Endothelial cell (in vitro differentiated cells): Measurements from ENCODE around the gene SMIM35. TPM values are rescaled to one million over a fixed set of nuclear protein-coding genes. Genes with fewer than 3 reads are reported as not detected.
"Not testable (repeated sequence)": the region's sequence is repeated elsewhere in the genome, so short reads cannot be mapped to it uniquely, and the experiment has no call there.

Experiments used
- DNase-seq: peaks from one replicate; pipeline ENCODE4 v3.0.0; 2021; ENCODE audit warnings: low spot score
- H3K27ac Mint-ChIP-seq: one replicate; pipeline ENCODE4 v1.8.0; 2021; ENCODE audit warnings: mixed read lengths, inconsistent platforms; ENCODE audit not compliant: unreplicated experiment
- H3K27me3 Mint-ChIP-seq: one replicate; pipeline ENCODE4 v1.8.0; 2021; ENCODE audit warnings: mild to moderate bottlenecking, moderate library complexity, mixed read lengths, inconsistent platforms; ENCODE audit not compliant: unreplicated experiment
- H3K36me3 Mint-ChIP-seq: one replicate; pipeline ENCODE4 v1.8.0; 2021; ENCODE audit warnings: mild to moderate bottlenecking, low read depth, mixed read lengths, inconsistent platforms; ENCODE audit not compliant: unreplicated experiment
- H3K4me1 Mint-ChIP-seq: one replicate; pipeline ENCODE4 v1.8.0; 2021; ENCODE audit warnings: mild to moderate bottlenecking, mixed read lengths, inconsistent platforms; ENCODE audit not compliant: unreplicated experiment
- H3K4me3 Mint-ChIP-seq: one replicate; pipeline ENCODE4 v1.8.0; 2021; ENCODE audit warnings: mild to moderate bottlenecking, mixed read lengths, inconsistent platforms; ENCODE audit not compliant: unreplicated experiment
- H3K9me3 Mint-ChIP-seq: one replicate; pipeline ENCODE4 v1.8.0; 2021; ENCODE audit warnings: mixed read lengths, inconsistent platforms; ENCODE audit not compliant: unreplicated experiment
- total RNA-seq: library from RNA; stranded (reverse); fragmentation: NEBNext Ultra II Directional; extraction: Animal tissue kit (Norgen Biotek cat#: 25700); gene quantifications from one replicate; pipeline ENCODE4 v1.2.1, GENCODE V29; 2021; ENCODE audit not compliant: unreplicated experiment
- TF ChIP-seq, protein P1 (sequence below): fragments of 200-600 bp; sonication (generic); IDR thresholded peaks from one replicate; pipeline ENCODE4 v1.5.0; 2021; ENCODE audit warnings: antibody characterized with exemption; ENCODE audit not compliant: unreplicated experiment

Gene SMIM35
- total RNA-seq, 1 donor from 2014 or later = not detected

GRCh38 chr11:117978991-117979390 is 107.8 kb downstream of the SMIM35 start:
- peaks cover 19% of the 10 kb centered on the region for H3K4me1 Mint-ChIP-seq
- no peaks in the 10 kb centered on the region for H3K9me3 Mint-ChIP-seq
- TF ChIP-seq, protein P1, sequence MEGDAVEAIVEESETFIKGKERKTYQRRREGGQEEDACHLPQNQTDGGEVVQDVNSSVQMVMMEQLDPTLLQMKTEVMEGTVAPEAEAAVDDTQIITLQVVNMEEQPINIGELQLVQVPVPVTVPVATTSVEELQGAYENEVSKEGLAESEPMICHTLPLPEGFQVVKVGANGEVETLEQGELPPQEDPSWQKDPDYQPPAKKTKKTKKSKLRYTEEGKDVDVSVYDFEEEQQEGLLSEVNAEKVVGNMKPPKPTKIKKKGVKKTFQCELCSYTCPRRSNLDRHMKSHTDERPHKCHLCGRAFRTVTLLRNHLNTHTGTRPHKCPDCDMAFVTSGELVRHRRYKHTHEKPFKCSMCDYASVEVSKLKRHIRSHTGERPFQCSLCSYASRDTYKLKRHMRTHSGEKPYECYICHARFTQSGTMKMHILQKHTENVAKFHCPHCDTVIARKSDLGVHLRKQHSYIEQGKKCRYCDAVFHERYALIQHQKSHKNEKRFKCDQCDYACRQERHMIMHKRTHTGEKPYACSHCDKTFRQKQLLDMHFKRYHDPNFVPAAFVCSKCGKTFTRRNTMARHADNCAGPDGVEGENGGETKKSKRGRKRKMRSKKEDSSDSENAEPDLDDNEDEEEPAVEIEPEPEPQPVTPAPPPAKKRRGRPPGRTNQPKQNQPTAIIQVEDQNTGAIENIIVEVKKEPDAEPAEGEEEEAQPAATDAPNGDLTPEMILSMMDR = no peak
- no peak for DNase-seq
- H3K4me3 Mint-ChIP-seq = no peak overlapping the region
- H3K36me3 Mint-ChIP-seq = no peaks in the 10 kb centered on the region
- no peak overlapping the region for H3K27ac Mint-ChIP-seq
- peaks cover 1% of the 10 kb centered on the region for H3K27me3 Mint-ChIP-seq

GRCh38 chr11:117978291-117978910 is 108.4 kb downstream of the SMIM35 start:
- H3K27me3 Mint-ChIP-seq, H3K9me3 Mint-ChIP-seq, H3K36me3 Mint-ChIP-seq, H3K4me3 Mint-ChIP-seq, H3K27ac Mint-ChIP-seq, DNase-seq: not testable (repeated sequence)
- peaks cover 22% of the 10 kb centered on the region for H3K4me1 Mint-ChIP-seq

- H3K9me3 Mint-ChIP-seq, DNase-seq, H3K27me3 Mint-ChIP-seq, H3K4me3 Mint-ChIP-seq, H3K36me3 Mint-ChIP-seq, H3K27ac Mint-ChIP-seq: not testable (repeated sequence)
- H3K4me1 Mint-ChIP-seq = peaks cover 29% of the 10 kb centered on the region
Measured at GRCh38 chr11:117977612-117978264, 109.0 kb downstream of the SMIM35 start.

DNA sequence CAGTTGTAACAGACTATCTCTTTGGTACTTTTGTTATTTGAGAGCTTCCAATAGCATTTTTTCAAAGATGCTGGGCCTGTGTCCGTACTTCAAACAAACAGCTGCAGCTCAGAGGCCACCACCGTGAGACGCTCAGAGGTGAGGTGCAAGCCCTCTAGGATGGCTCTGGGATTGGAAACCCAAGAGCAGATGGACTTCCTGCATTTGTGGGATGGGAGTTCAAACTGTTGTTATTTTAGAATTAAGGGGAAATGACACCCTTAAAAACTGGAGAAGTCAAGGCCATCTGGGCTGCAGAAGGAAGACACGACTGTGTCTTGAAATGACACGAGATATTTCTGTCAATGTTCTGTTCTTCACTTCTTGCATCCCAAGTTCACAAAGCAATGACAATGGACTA is 109.7 kb downstream of the SMIM35 start:
- no peak for DNase-seq
- H3K27me3 Mint-ChIP-seq = peaks cover 3% of the 10 kb centered on the region
- TF ChIP-seq, protein P1 = no peak
- H3K9me3 Mint-ChIP-seq = no peaks in the 10 kb centered on the region
- H3K4me3 Mint-ChIP-seq = no peak overlapping the region
- no peak overlapping the region for H3K27ac Mint-ChIP-seq
- H3K4me1 Mint-ChIP-seq = peaks cover 36% of the 10 kb centered on the region
- no peaks in the 10 kb centered on the region for H3K36me3 Mint-ChIP-seq

GRCh38 chr11:117976445-117976844 is 110.3 kb downstream of the SMIM35 start:
- TF ChIP-seq, protein P1 = no peak
- H3K27ac Mint-ChIP-seq = peak overlapping the region; percentile 52
- H3K4me3 Mint-ChIP-seq = no peak overlapping the region
- no peak for DNase-seq
- H3K27me3 Mint-ChIP-seq = peaks cover 3% of the 10 kb centered on the region
- H3K36me3 Mint-ChIP-seq = no peaks in the 10 kb centered on the region
- H3K9me3 Mint-ChIP-seq = no peaks in the 10 kb centered on the region
- H3K4me1 Mint-ChIP-seq = peaks cover 42% of the 10 kb centered on the region

DNA sequence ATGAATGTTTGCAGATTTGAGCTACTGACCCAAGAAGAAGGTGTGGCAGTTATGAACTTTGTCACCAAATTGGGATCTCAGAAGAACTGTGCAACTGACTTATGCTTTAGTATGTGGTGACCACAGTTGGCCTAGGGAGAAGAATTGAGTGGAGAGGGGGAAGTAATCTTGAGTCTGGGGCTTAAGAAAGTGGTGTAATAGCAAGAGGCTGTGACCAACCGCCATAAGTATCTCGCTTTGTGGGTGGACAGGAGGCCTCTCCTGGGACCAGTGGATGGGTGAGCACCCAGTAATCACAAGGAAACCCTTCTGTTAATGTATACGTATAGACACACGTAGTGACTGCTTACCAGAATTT is 113.3 kb downstream of the SMIM35 start:
- H3K4me3 Mint-ChIP-seq = no peak overlapping the region
- peaks cover 56% of the 10 kb centered on the region for H3K4me1 Mint-ChIP-seq
- no peak for DNase-seq
- H3K36me3 Mint-ChIP-seq = no peaks in the 10 kb centered on the region
- peaks cover 2% of the 10 kb centered on the region for H3K27me3 Mint-ChIP-seq
- H3K27ac Mint-ChIP-seq = peak overlapping the region; percentile 86
- H3K9me3 Mint-ChIP-seq = no peaks in the 10 kb centered on the region
- TF ChIP-seq, protein P1 = no peak
